Body of pancreas (tissue), 4 donors: ENCODE measurements around the gene TIMM17B. TPM values are rescaled to one million over a fixed set of nuclear protein-coding genes. Genes with fewer than 3 reads are reported as not detected.
A peak's percentile ranks its signal among the peaks of the same experiment; 100 is the strongest.
"Not testable (repeated sequence)": the region's sequence is repeated elsewhere in the genome, so short reads cannot be mapped to it uniquely, and the experiment has no call there.

Experiments used
- ATAC-seq: fragments of 150-250 bp; one replicate; pipeline ENCODE4 v1.9.1; 2016
- DNase-seq, 4 donors: peaks; one replicate each; pipeline ENCODE4 v3.0.0-alpha.2; 2019
- H3K27ac ChIP-seq, 4 donors: fragments of 200-600 bp; sonication (generic); 1 replicate in 3 of 4; 2 replicates in 1 of 4; pipeline versions ENCODE4 v1.5.1 to v1.6.1; 2016 to 2019; ENCODE audit warnings: mild to moderate bottlenecking in 1 of 4, mixed read lengths in 1 of 4, moderate library complexity in 1 of 4
- H3K27me3 ChIP-seq, 2 donors: fragments of 200-600 bp; sonication (generic); one replicate each; pipeline ENCODE4 v1.6.0; 2016; ENCODE audit warnings: mild to moderate bottlenecking in 1 of 2
- H3K36me3 ChIP-seq, 2 donors: fragments of 200-600 bp; sonication (generic); replicated peaks in 1 of 2; 2 replicates each; pipeline ENCODE4 v1.5.1; 2016; ENCODE audit warnings: low read depth in 2 of 2; ENCODE audit not compliant: insufficient read depth in 1 of 2
- H3K4me1 ChIP-seq: fragments of 200-600 bp; sonication (generic); one replicate; pipeline ENCODE4 v1.6.0; 2016
- H3K4me3 ChIP-seq, 2 donors: fragments of 200-600 bp; sonication (generic); 1 replicate in 1 of 2; 2 replicates in 1 of 2; pipeline ENCODE4 v1.5.1; 2016 to 2019
- H3K9me3 ChIP-seq, 3 donors: fragments of 200-600 bp; sonication (generic); 1 replicate in 2 of 3; 2 replicates in 1 of 3; pipeline ENCODE4 v1.5.1; 2016
- POLR2A ChIP-seq, 3 donors: fragments of 450-650 bp; IDR thresholded peaks; one replicate each; pipeline ENCODE4 v1.6.1; 2016; ENCODE audit warnings: antibody characterized with exemption in 3 of 3, mild to moderate bottlenecking in 2 of 3
- WGBS, 2 donors: methylation state at CpG; one replicate each; pipeline ENCODE4 v1.1.5; 2017; 5-methylcytosine and 5-hydroxymethylcytosine counted together
- intact Hi-C: fragments of 100-400 bp; cut with DNase I; formaldehyde crosslinking; loops from one replicate; pipeline ENCODE4 v1.15.1; 2023
- total RNA-seq, 2 donors: library from RNA; depleted of rRNA; stranded (reverse); fragments of >200 nt; gene quantifications; one replicate each; pipeline ENCODE4 v1.1.0, GENCODE V29; 2016
- TF ChIP-seq, protein P1 (sequence below), 7 experiments: fragments of 450-650 bp in 4 of 7; fragments of 200-600 bp in 3 of 7; sonication (generic) in 3 of 7; IDR thresholded peaks; one replicate each; pipeline ENCODE4 v1.5.1; 2016 to 2019; ENCODE audit warnings: antibody characterized with exemption in 7 of 7

TIMM17B gene
- total RNA-seq, 2 donors from 2014 or later, result 24.4 to 35.3 TPM

DNA sequence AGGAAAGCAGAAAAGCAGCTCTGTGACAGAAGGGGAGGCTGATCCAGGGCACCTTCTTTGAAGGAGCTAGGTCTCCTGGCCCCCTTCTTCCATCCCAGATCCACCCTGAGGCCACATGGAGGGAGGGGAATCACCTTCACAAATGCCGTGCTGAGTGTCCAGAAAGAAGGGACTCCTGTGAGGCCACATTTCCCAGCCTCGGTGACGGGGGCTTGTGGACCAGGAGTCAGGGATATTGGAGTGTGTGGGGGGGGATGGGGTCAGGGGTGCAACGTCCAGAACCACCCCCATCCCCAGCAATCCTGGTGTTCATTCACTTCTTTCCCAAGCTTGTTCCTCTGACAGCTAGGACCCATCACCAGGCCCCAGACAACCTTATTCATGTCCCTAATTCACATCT is 4.7 kb downstream of the TIMM17B start:
- 78 to 86% methylated on average over 3 of the region's 4 CpGs for WGBS, 2 donors
- intact Hi-C loops, result no loop called here
- Histone ChIP-seq H3K4me1 (peaks cover 16% of the 10 kb centered on the region), H3K9me3 (no peaks in the 10 kb centered on the region), H3K27me3 (no peaks in the 10 kb centered on the region), H3K27ac (no peak overlapping the region), H3K4me3 (no peak overlapping the region), H3K36me3 (no peaks in the 10 kb centered on the region)
- no peak for ATAC-seq
- TF ChIP-seq, protein P1, sequence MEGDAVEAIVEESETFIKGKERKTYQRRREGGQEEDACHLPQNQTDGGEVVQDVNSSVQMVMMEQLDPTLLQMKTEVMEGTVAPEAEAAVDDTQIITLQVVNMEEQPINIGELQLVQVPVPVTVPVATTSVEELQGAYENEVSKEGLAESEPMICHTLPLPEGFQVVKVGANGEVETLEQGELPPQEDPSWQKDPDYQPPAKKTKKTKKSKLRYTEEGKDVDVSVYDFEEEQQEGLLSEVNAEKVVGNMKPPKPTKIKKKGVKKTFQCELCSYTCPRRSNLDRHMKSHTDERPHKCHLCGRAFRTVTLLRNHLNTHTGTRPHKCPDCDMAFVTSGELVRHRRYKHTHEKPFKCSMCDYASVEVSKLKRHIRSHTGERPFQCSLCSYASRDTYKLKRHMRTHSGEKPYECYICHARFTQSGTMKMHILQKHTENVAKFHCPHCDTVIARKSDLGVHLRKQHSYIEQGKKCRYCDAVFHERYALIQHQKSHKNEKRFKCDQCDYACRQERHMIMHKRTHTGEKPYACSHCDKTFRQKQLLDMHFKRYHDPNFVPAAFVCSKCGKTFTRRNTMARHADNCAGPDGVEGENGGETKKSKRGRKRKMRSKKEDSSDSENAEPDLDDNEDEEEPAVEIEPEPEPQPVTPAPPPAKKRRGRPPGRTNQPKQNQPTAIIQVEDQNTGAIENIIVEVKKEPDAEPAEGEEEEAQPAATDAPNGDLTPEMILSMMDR (IDR thresholded peaks at IDR 0.05), result no peak
- no peak for TF ChIP-seq POLR2A (IDR thresholded peaks at IDR 0.05)
- DNase-seq, result no peak

DNA sequence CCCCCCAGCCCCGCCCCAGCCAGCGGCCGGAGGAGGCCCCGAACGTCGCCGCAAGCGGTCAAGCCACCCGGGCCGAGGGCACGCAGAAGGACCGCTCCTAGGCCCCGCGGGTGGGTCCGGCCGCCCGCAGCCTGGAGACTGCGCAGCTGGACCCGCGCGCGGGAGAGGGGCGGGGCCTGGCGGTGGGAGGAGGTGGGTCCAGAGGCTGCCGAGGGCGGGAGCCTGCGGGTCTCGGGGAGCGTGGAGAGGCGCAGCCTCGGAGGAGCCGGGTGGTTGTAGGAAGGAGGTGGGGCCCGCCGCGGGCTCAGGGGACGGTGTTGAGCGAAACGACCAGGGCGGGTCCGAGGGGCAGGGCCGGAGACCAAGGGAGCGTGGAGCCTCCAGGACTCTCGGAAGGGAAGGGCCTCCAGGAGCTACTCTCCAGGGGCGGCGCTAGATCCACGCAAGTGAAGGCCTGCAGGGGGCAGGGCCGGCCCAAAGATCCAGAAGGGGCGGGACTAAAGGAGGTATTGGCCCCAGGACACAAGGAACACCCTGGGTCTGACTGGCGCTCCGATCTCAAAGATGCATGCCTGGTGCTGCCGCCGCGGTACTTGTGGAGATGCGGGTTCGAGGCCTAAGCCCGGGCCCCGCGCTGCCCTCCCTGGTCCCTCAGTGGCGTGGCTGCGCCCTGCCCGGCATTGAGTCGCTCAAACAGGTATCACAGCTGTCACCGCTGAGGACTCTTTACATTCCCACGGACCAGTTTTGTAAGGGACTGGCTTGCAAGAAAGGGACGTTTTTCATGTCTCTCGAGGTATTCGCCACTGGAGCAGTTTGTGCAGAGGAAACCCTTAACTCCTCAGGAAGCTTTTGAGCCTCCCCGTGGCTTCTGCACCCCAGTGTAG is 5.9 kb downstream of the TIMM17B start:
- Histone ChIP-seq H3K27me3 (no peaks in the 10 kb centered on the region), H3K4me1 (peaks cover 14% of the 10 kb centered on the region), H3K36me3 (no peaks in the 10 kb centered on the region), H3K4me3 (peak overlapping the region; percentile 22 to 25), H3K9me3 (no peaks in the 10 kb centered on the region), H3K27ac (peak overlapping the region; percentile 45 to 75 (median 58))
- DNase-seq (peak; percentile 88 to 92 (median 90)), ATAC-seq (peak; percentile 95)
- TF ChIP-seq, protein P1 (IDR thresholded peaks at IDR 0.05), result peak in 6 of 7 experiments; percentile 22 to 71 (median 63)
- peak; percentile 20 to 48 (median 39) for TF ChIP-seq POLR2A (IDR thresholded peaks at IDR 0.05)
- intact Hi-C loops, result no loop called here
- 2% methylated on average over 39 of the region's 68 CpGs; no CpG with 5 or more reads in 1 of the 2 donors for WGBS, 2 donors

DNA sequence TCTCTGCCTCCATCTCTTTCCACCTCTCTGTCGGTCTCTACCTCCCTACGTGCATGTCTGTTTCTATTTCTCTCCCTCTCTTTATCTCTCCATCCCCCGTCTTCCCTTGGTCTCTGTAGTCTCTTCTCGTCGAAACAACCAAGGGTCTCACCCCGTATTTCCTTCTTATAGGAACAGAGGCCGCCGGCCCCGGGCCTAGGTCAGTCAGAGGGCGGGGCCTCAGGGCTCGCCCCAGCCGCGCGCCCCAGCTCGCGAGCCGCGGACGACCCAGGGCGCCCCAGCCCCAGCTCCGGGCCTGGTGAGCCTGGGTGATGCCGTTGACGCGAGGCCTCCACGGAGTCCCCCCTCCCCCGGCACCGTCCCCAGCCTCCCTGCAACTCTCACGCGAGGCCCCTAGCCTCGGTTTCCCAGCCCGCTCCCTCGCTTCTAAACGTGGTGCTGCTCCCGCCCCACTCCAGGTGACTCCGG is 6.6 kb downstream of the TIMM17B start:
- peak; percentile 40 for ATAC-seq

DNA sequence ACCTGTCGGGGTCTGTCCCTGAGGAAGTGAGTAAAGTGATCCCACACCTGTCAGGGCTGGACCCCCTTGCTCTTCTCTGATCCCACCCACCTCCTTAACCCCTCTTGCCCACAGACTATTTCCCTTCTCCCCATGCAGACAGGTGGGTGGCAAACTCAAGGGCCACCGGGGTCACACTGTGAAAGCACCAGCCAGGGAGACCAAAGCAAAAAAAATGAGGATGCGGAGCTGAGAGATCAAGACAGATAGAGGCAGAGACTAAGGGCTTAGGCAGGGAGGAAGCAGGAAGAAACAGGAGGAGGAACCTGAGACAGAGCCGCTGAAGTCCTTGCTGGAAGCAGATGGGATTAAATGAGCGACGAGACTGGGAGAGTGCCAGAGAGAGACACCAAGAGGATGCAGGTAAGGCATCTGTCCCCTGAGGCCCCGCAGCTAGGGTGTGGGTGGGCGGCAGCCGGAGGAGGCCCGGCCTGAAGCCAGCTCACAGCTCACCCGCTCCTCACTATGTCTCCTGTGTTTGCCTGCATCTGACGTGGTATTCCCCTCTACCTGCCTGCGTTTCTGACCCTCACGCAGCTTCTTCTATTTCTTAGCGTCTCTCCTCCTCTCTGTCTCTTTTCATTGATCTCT is 7.2 kb downstream of the TIMM17B start:
- no peaks in the 10 kb centered on the region for H3K9me3 ChIP-seq
- intact Hi-C loops, result no loop called here
- WGBS, 2 donors, result 25 to 40% methylated on average over 10 to 13 of the region's 15 CpGs
- peak overlapping the region in 2 of 4 donors; percentile 68 to 75 for H3K27ac ChIP-seq
- no peaks in the 10 kb centered on the region for H3K36me3 ChIP-seq
- TF ChIP-seq, protein P1 (IDR thresholded peaks at IDR 0.05), result no peak
- no peak for TF ChIP-seq POLR2A (IDR thresholded peaks at IDR 0.05)
- H3K4me1 ChIP-seq, result peaks cover 5% of the 10 kb centered on the region
- DNase-seq (no peak), ATAC-seq (no peak)
- no peaks in the 10 kb centered on the region for H3K27me3 ChIP-seq
- no peak overlapping the region for H3K4me3 ChIP-seq

More for the DNA sequence above, 6.6 kb downstream of the TIMM17B start:
- H3K9me3 ChIP-seq, result no peaks in the 10 kb centered on the region
- 0 to 3% methylated on average over 5 to 6 of the region's 35 CpGs for WGBS, 2 donors
- peaks cover 8% of the 10 kb centered on the region for H3K4me1 ChIP-seq
- H3K36me3 ChIP-seq, result no peaks in the 10 kb centered on the region
- no peak for DNase-seq
- peak overlapping the region in 3 of 4 donors; percentile 47 to 75 (median 68) for H3K27ac ChIP-seq
- H3K4me3 ChIP-seq, result peak overlapping the region; percentile 22 to 25
- TF ChIP-seq, protein P1 (IDR thresholded peaks at IDR 0.05), result no peak
- TF ChIP-seq POLR2A (IDR thresholded peaks at IDR 0.05), result no peak
- no peaks in the 10 kb centered on the region for H3K27me3 ChIP-seq
- intact Hi-C loops, result no loop called here

DNA sequence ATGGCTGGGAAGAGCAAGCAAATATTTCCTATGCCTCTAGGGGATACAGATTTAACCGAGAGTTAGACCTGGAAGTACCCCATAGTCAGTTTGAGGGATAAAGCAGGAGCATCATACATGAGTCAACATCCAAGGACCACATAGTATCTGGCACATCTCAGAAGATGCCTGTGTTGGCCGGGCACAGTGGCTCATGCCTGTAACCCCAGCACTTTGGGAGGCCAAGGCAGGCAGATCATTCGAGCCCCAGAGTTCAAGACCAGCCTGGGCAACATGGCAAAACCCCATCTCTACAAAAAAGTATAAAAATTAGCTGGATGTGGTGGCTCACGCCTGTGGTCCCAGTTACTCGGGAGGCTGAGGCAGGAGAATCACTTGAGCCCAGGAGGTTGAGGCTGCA is 11.0 kb downstream of the TIMM17B start:
- H3K4me1 ChIP-seq, H3K27me3 ChIP-seq, H3K27ac ChIP-seq, H3K9me3 ChIP-seq, H3K4me3 ChIP-seq, H3K36me3 ChIP-seq, DNase-seq, intact Hi-C loops, ATAC-seq: not testable (repeated sequence)
- 60 to 77% methylated on average over 1 to 4 of the region's 5 CpGs for whole genome bisulfite sequencing, 2 donors
